HG03045 (cell line): ENCODE data around the gene TCEAL9.
"Not testable (repeated sequence)": the region's sequence is repeated elsewhere in the genome, so short reads cannot be mapped to it uniquely, and the experiment has no call there.

Experiments used
- ATAC-seq: cut with Tn5 transposase; IDR thresholded peaks from one replicate; pipeline ENCODE4 v1.9.1; 2021; ENCODE audit warnings: mild to moderate bottlenecking, moderate library complexity; ENCODE audit not compliant: unreplicated experiment

Gene TCEAL9

DNA sequence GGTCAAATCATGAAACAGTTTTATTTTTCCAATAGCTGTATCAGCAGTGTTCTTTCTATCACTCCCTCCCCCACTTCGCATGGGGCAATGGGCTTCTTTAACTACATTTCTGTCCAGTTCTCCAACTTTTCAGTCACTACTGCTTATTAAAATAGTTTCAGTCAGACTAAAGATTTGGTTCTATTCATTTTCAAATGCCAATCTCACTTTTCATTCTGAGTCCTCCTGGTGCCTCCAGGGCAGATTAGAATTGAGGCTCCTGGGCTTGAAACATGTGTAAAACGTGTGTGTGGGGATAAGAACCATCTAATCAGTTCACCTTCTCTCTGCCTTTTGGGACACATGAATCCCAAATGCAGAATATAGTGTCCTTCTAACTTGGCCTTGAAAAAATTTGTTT is 16.6 kb downstream of the TCEAL9 start:
- ATAC-seq, result no peak

DNA sequence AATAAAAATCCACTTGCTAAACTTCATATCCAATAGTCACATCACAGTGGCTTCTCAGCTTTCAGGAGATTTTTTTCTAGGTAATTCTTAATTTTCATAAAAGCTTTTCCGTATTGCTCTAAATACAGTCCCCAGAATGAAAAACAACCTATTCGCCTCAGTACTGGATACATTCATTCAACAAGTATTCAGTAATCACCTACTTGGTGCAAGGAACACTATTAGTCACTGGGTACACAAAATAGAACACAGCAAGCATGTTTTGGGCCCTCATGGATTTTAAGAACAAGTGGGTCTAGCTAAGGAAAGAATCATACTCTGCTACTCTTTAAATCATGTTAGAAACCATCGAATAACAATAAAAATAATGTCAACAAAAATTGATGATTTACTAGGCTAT is 17.3 kb downstream of the TCEAL9 start:
- ATAC-seq, result no peak

DNA sequence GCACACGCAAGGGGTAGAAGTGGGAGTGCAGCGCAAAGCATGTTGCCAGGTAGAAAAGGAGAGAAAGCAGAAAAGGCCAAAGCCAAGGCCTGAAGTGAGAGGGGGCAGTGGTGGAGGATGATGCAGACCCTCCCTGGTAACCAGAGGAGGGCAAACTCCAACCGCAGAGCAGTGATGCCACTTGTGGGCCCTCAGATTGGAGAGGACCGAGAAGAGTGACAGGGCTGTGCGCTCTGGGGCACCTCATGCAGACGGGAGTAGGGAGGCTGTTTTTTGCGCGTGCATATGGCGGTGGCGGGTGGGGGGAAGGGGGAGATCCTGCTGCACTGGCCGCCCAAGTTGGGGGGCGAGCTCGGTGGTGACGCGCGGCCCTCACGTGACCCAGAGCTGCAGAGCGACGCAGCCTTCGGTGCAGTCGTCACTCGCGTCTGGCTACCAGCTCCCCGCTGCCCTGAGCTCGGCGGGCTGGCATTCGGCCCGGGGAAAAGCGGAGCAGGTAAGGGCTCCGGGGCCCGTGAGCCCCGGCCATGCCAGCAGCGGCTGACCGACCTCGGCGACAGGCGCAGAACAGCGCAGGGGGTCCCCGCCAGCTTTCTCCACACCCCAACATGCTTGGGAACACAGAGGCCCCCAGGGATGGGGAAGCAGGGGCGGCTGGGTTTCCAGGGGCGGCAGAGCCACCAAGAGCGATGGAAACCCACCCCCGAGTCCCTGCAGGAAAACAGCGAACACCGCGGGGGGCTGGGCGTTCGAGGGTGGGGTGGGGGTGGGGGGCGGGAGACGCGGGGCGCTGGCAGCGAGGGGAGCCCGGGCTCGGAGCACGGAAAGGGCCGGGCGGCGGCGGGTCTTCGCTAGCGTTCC is 20.0 kb downstream of the TCEAL9 start, which contains the start of gene BEX3:
Gene BEX3, plus strand, starts transcription at position 421 of the 861 bp plus-strand sequence. CDS start 984 bp downstream, outside the sequence.
- no peak for ATAC-seq

DNA sequence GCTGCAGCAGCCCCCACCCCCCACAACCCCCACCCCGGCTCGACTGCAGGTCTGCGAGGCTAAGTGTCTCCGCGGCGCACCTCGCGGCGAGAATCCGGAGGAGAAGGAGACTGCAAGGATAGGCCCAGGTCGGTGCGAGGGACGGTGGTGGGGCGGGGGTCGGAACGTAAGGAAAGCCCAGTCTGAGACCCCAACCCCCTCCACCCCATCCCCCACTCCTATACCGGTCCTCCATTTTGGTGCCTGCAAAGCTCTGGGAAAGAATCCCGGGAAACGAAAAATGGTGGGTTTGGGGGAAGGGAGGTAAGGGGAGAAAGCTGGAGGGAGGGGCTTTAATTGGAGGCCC is 20.6 kb downstream of the TCEAL9 start:
- no peak for ATAC-seq

DNA sequence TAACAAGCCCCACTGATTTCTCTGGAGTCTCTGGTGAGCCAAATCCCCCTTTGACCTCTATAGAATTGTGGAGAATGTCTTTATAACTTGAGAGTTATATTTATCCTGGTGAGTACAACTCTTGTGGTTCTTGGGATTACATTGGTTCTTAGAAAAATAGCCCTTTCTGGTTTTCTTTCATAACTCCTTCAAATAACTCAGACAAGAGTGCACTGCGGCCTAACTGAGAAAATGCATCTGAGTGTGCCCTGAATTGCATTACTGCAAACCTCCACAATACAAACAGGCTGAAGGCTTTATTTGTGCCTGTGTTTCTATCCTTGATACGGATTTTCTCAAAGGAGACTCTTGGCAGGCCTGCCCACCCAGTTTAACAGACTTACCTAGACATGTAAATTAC is 22.7 kb downstream of the TCEAL9 start:
- ATAC-seq, result no peak

DNA sequence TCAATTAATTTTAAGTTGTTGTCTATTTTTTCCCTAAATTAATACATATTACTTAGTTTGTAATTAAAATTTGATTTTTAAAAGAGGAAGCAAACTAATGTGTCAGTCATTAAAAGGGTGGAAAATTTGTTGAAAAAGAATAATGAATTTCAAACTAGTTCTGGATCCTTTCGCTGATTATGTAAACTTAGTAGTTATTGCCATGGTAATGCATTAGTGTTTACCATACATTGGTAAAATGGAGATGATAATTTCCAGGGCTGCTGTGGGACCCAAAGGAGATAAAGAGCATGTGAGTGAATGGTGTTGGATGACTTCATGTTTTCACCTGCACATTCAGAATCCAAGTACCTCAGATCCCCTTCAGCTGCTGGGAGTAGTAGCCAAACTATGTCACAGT is 26.6 kb downstream of the TCEAL9 start:
- ATAC-seq, result no peak

DNA sequence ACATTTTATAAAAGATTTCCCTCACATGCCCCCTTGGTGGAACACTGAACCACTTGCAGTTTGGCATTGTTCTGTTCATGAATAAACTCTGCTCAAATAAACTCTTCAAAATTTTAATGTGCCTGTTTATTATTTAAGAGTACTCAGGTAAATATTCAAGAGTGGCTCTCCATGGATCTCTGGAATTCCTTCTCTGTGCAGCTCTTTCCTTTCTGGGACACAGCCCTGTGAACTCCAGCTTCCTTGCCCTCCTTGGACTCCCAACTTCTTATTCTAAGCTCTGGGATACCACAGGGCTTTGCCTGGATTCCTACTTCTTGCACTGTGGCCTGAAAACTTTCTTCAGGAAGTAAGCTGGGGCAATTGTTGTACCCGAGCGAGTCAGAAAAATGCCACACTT is 28.4 kb downstream of the TCEAL9 start:
- ATAC-seq, result no peak

DNA sequence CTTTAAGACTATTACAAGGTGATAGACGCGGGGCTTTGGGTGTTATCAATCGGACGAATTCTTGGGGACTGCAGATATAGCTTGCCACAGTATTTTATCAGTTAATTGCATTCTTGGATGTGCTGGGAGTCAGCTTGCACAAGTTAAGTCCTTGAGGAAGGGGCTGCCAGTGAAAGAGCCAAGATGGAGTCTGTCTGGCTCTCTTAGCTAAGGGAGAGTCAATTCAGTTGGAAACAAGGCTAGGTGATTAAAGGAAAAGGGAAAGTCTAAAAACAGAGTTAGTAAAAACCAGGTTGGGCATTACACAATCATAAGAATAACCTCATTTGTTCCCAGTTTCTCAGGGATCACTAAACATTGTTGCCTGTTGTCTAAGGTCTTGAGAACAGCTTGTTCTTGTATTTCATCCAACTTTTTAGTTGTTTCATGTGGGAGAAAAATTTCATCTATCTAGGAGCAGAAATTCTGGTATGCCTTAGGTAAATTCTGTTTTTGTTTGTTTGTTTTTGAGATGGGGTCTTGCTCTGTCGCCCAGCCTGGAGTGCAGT is 29.1 kb downstream of the TCEAL9 start:
- ATAC-seq, result not testable (repeated sequence)

DNA sequence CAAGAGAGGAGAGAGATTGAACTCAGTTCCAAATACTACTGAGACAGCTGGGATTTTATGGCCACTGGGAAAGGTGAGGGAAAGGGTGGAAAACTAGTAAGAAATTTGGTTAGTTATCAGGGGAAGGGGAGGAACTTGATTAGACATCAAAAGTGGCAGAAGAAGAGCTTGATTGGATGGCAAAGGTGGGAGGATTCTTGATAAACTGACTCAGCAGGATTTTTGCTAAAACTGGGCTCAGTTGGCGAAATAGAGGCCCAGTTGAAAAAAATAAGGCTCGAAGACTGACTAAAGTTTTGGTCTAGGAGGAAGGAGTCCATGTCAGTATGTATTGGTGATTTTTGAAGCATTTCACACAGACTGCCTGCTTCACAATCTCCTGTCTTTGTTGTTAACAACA is 30.0 kb downstream of the TCEAL9 start:
- ATAC-seq, result no peak

DNA sequence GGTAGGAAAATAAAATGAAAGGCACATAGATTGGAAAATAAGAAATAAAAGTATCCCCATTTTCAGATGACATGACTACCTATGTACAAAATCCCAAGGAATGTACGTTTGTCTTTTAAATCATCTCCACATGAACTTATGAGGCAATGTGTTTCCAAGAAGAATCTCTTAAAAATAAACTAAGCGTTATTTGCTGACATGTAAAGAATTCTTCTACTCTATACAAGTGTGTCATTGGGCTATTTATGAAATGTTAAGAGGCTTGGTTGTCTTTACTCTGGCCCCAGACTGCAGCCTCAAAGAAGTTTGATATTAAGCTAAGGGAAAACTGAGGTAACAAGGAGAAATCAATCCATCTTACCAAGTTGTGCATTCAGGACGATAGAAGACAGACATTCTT is 37.2 kb downstream of the TCEAL9 start:
- ATAC-seq, result no peak

DNA sequence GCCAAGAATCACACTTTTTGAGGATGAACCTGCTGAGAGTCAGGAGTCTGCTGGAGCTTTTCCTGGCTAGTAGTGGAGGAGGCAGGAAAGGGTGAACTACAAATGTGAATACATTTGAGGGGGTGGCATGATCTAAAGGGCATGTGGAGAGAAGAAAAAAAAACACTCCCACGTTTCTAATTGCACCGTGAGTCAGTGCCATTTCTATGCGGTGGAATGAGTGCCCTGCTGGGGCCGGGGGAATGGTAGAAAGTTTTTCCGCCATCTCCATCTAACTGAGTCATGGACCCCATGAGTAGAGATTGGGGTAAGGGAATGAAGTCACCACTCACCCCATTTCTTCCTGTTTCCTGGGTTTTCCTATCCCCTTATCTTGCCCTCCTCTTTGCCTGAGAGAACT is 39.9 kb downstream of the TCEAL9 start:
- no peak for ATAC-seq

DNA sequence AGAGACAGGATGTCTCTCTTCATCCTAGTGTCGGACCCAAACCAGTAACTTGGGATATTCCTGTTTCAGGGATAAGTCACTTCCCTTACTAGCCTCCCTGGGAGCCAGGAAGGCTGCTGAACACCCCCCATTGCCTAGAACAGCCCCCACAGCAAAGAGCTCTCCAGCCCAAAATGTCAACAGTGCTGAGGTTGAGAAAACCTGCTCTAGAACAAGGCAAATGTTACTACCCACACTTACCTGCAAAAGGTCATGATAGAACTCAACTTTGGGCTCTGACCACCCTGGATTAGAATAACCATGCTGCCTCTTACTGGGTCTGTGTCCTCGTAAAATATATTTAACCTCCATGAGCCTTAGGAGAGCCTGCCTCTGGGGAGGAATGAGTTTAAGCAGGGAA is 40.4 kb downstream of the TCEAL9 start:
- no peak for ATAC-seq

DNA sequence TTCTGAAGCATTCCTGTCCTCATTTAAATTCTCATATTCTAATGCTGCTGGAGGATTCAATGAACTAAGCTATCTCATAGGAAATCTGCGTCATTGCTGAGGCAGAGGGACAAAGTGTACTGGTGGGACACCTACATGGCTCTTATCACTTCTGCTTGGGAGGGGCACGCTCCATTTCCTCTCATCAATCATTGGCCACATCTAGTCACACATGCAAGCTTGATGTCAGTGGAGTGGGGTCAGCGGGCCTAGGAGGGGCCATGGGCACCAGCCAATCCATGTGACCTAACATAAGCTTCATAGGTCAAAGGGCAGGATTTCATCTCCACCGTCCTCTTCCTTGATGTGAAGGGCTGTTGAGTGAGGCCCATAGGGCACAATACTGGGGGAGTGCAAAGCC is 41.4 kb downstream of the TCEAL9 start:
- no peak for ATAC-seq

DNA sequence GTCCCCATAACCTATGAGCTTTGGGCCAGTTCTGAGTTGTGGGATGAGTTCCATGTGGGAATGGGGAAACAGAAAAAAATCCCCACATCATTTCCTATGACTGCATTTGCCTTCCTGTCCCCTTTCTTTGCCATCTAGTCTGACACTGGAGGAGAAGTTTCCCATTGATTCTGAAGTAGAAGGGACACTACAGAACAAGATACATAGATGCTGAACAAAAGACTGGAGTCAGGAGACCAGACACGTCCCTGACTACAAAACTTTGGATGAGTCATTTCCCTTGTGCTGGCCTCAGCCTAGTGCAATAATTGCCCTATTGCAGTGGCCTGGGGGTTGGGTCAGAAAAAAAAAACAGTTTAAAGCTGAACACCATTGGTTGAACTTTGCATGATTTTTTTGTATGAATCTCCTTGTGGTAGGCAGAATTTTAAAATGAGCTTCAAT is 42.1 kb downstream of the TCEAL9 start:
- no peak for ATAC-seq

DNA sequence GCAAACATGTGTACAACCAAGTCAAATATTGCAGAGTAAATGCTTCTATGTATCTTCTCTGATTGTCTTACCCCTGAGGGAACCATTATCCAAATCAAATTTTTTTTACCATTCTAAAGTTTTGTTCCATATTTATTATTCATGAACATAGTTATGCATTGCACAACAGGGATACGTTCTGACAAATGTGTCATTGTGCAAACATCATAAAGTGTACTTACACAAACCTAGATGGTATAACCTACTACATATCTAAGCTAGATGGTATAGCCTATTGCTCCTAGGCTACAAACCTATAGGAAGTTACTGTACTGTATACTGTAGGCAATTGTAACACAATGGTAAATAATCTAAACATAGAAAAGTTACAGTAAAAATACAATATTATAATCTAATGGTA is 43.4 kb downstream of the TCEAL9 start:
- no peak for ATAC-seq

DNA sequence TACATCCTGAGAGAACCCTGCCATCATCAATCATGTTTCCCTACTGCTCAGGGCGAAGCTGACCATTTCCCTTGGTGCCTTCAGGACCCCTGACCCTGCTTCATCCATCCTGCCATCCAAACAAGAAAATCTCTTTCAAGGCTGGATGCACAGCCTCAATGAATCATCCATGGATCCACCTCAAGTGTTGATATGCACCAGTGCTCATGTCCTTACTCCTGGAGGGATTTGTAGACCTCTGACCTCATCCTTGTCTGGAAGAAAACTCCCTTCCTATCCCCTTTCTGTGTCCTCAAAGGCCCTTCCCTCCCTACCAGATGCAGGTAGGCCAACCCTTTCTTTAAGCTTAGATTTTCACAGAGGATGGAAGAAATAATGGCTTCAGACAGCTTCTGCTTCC is 44.6 kb downstream of the TCEAL9 start:
- no peak for ATAC-seq

DNA sequence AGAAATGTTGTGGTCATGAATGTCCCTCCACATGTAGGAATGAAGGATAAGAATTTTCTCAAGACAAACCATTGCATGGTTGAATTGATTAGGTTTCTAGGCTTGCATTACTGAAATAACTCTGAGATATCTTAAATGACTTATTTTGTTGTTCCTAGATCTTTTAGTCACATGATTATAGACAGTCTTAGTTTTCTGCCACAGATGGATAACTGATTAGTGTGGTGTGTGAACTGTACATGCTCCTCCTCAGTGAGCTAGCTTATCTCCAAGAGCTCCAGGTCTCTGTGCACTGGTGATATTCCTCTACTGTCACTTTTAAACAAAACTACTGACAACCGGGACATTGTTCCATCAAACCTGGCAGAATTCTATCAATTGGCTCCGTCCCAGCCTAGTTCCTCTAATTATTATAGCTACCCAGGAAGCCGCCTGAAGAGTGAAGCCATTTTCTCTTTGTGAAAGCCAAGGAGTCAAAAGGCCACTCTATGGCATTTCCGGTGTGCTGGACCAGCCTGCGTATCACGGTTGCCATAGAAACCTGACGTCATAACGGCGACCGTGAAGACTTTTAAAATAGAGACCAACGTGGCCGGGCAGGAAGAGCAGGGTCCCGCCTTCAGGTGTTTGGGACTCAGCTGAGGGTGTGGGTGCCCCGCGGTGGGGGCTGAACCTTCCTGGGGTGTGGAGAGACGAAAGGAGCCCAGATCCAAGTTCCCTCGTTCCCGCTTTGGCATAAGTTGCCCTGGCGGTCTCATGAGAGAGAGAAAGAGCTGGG is 48.1 kb downstream of the TCEAL9 start:
- peak; percentile 97 for ATAC-seq

DNA sequence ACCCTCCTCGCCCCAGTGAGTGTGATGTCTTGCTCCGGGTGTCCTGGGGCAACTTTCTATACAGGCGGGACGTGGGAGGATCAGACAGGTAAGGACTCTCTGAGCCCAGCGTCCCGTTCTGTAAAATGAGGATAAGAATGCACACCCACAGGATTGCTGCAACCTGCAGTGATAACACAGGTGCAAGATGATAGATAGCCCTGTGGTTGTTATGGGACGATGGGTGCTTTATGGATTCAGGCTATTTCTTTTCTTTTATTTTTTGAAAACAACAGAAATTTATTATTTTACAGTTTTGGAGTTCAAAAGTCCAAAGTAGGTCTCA is 48.7 kb downstream of the TCEAL9 start:
- ATAC-seq, result peak; percentile 21

DNA sequence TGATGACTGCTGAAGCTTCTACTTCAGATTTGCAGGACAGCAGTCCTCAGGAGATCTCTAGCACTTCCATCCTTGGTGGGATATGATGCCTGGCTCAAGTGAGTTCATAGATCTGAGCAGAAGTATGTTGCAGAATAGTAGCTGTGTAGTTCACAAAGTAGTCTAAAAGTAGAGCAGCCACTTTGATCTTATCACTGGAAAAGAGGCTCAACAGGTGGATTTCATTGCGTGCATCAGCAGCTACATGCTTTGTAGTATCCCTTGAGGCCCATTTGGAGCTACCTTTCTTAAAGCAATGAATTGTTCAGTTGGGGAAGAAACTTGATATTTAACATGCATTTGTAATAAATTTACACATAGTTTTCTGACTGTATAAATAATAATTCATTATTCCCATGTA is 50.0 kb downstream of the TCEAL9 start:
- ATAC-seq, result no peak

DNA sequence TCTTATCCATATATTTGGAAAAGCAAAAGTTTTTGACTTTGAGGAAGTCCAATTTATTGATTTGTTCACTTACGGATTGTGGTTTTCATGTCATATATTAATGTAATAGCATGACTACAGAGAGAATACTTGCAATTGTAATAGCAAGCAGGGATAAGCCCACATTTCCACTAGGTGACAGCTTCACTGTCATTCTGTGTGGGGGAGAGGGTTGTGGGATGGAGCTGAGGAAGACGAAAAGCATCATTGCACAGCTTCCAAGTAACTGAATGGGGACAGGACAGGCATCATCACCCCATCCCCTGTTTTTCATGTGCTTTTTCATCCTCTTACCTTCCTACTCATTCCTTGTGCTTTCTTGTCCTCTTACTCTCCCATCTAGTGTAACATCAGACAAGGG is 51.5 kb downstream of the TCEAL9 start:
- ATAC-seq, result no peak
